K562 (cell line): ENCODE measurements around the gene EXO5. TPM values are rescaled to one million over a fixed set of nuclear protein-coding genes. Genes with fewer than 3 reads are reported as not detected.
"Not testable (repeated sequence)": the region's sequence is repeated elsewhere in the genome, so short reads cannot be mapped to it uniquely, and the experiment has no call there.

Experiments
- ATAC-seq: fragments of 200-7000 bp; cut with Tn5 transposase; 3 replicates; pipeline ENCODE4 v1.9.1; 2020; ENCODE audit warnings: moderate library complexity
- BruUV-seq: library from RNA; stranded (reverse); fragments of 400-500 nt; replicated peaks from 2 replicates; lab custom pipeline; 2021; lab: Mats Ljungman, UMichigan
- CTCF ChIA-PET: fragments of 300-600 bp; formaldehyde crosslinking; extraction: SDS; loops from one replicate; lab custom pipeline; 2021; ENCODE audit warnings: low intra/inter-chr PET ratio; lab: Yijun Ruan, JAX
- POLR2A ChIA-PET: fragments of 300-600, 350-650 bp; sonication (Branson Sonifier 250); formaldehyde crosslinking; extraction: SDS; loops from one replicate; lab custom pipeline; 2021; ENCODE audit warnings: antibody characterized with exemption, inconsistent platforms; lab: Yijun Ruan, JAX
- DNase-seq, 4 experiments: peaks; one replicate each; pipeline versions ENCODE4 v3.0.0 to v3.0.0-alpha.2; 2011 to 2018; ENCODE audit warnings: low spot score in 3 of 4, mixed read lengths in 3 of 4; ENCODE audit errors: extremely low read depth in 1 of 4
- FAIRE-seq: peaks from 2 replicates; lab custom pipeline; 2011; peaks lifted over from hg19 to GRCh38; lab: Jason Lieb, UNC
- H2AFZ ChIP-seq: 2 replicates; pipeline ENCODE4 v1.6.0; 2011; ENCODE audit warnings: low read depth, low read length, control low read depth, inconsistent platforms
- H3K27ac ChIP-seq: fragments of 200-600 bp; 3 replicates; pipeline ENCODE4 v1.8.0; 2011; ENCODE audit warnings: low read depth, mild to moderate bottlenecking, control low read depth, inconsistent platforms, low read length, moderate library complexity, mixed read lengths; ENCODE audit errors: extremely low read depth
- H3K27me3 ChIP-seq, 2 experiments: fragments of 300-600 bp in 1 of 2; 2 replicates in 1 of 2; 3 replicates in 1 of 2; pipeline versions ENCODE4 v1.6.0 to v1.8.0; 2011; ENCODE audit warnings: inconsistent platforms in 2 of 2, low read length in 2 of 2, mild to moderate bottlenecking in 1 of 2, mixed read lengths in 1 of 2, moderate library complexity in 1 of 2; ENCODE audit not compliant: control insufficient read depth in 2 of 2, insufficient read depth in 2 of 2
- H3K36me3 ChIP-seq: fragments of 300-600 bp; 3 replicates; pipeline ENCODE4 v1.8.0; 2011; ENCODE audit warnings: mild to moderate bottlenecking, low read length, inconsistent platforms; ENCODE audit not compliant: control insufficient read depth, insufficient read depth
- H3K4me1 ChIP-seq, 2 experiments: fragments of 200-600 bp in 1 of 2; replicated peaks in 1 of 2; 2 replicates in 1 of 2; 3 replicates in 1 of 2; pipeline versions ENCODE4 v1.5.1 to v1.8.0; 2011; ENCODE audit warnings: inconsistent platforms in 2 of 2, low read length in 2 of 2, mild to moderate bottlenecking in 1 of 2, mixed read lengths in 1 of 2, moderate library complexity in 1 of 2; ENCODE audit not compliant: control insufficient read depth in 2 of 2, insufficient read depth in 2 of 2
- H3K4me2 ChIP-seq: 2 replicates; pipeline ENCODE4 v1.6.1; 2011; ENCODE audit warnings: low read length, control low read depth, inconsistent platforms, mixed read lengths; ENCODE audit not compliant: insufficient read depth
- H3K4me3 ChIP-seq: fragments of 200-600 bp; sonication (generic), shearing (Covaris generic); 2 replicates; pipeline ENCODE4 v1.5.1; 2016; ENCODE audit warnings: control low read depth, inconsistent platforms
- H3K79me2 ChIP-seq: fragments of 200-600 bp; 3 replicates; pipeline ENCODE4 v1.8.0; 2011; ENCODE audit warnings: low read length, inconsistent platforms; ENCODE audit not compliant: control insufficient read depth, insufficient read depth
- H3K9ac ChIP-seq, 2 experiments: 2 replicates each; pipeline versions ENCODE4 v1.6.0 to v1.6.1; 2011; ENCODE audit warnings: low read depth in 2 of 2, low read length in 2 of 2, control low read depth in 1 of 2, inconsistent platforms in 1 of 2, mild to moderate bottlenecking in 1 of 2, mixed read lengths in 1 of 2; ENCODE audit not compliant: insufficient read depth in 1 of 2
- H3K9me1 ChIP-seq: one replicate; pipeline ENCODE4 v1.6.0; 2011; ENCODE audit warnings: inconsistent platforms, mild to moderate bottlenecking, low read length, moderate library complexity; ENCODE audit not compliant: control insufficient read depth, insufficient read depth
- H3K9me3 ChIP-seq: replicated peaks from 2 replicates; pipeline ENCODE4 v1.5.1; 2011; ENCODE audit warnings: low read depth, low read length, inconsistent platforms; ENCODE audit not compliant: control insufficient read depth, insufficient read depth
- H4K20me1 ChIP-seq: replicated peaks from 2 replicates; pipeline ENCODE4 v1.6.1; 2011; ENCODE audit warnings: low read length, inconsistent platforms, mixed read lengths; ENCODE audit not compliant: control insufficient read depth, insufficient read depth
- ATF7 ChIP-seq: fragments of 450-650 bp; IDR thresholded peaks from 2 replicates; pipeline ENCODE4 v1.7.1; 2014; ENCODE audit warnings: mild to moderate bottlenecking, moderate library complexity
- CEBPB ChIP-seq: fragments of 450-650 bp; IDR thresholded peaks from 2 replicates; pipeline ENCODE4 v1.6.1; 2016; ENCODE audit warnings: missing genetic modification characterization, missing compliant biosample characterization
- CTBP1 ChIP-seq: fragments of 450-650 bp; IDR thresholded peaks from 2 replicates; pipeline ENCODE4 v1.6.1; 2016; ENCODE audit warnings: borderline replicate concordance
- EP300 ChIP-seq: IDR thresholded peaks from 2 replicates; pipeline ENCODE4 v1.6.1; 2012; ENCODE audit warnings: low read length, improper control_type of control experiment
- ETV1 ChIP-seq: fragments of 450-650 bp; conservative IDR thresholded peaks from 2 replicates; pipeline ENCODE4 v1.6.1; 2016; ENCODE audit warnings: missing genetic modification characterization, control low read depth, low read depth, missing compliant biosample characterization
- MEIS2 ChIP-seq: fragments of 450-650 bp; IDR thresholded peaks from 2 replicates; pipeline ENCODE4 v1.6.1; 2014; ENCODE audit warnings: mild to moderate bottlenecking; ENCODE audit not compliant: partially characterized antibody
- NR2C1 ChIP-seq, 2 experiments: fragments of 450-650 bp; IDR thresholded peaks; 2 replicates each; pipeline ENCODE4 v1.6.1; 2017; ENCODE audit warnings: mild to moderate bottlenecking in 2 of 2, antibody characterized with exemption in 1 of 2, inconsistent platforms in 1 of 2, missing compliant biosample characterization in 1 of 2, missing genetic modification characterization in 1 of 2
- POLR2H ChIP-seq: IDR thresholded peaks from 2 replicates; pipeline ENCODE4 v1.6.1; 2016; ENCODE audit warnings: missing genetic modification characterization, low read depth, mild to moderate bottlenecking, control low read depth, missing compliant biosample characterization, moderate library complexity
- SETDB1 ChIP-seq: IDR thresholded peaks from one replicate; pipeline ENCODE4 v1.6.1; 2012; ENCODE audit warnings: low read length, control low read depth, inconsistent platforms
- SMARCA4 ChIP-seq: fragments of 450-650 bp; IDR thresholded peaks from 2 replicates; pipeline ENCODE4 v1.6.1; 2016
- TRIM24 ChIP-seq, 2 experiments: fragments of 450-650 bp; IDR thresholded peaks; 2 replicates each; pipeline ENCODE4 v1.6.1; 2016
- ZNF780A ChIP-seq: fragments of 250-450 bp; sonication (Bioruptor Pico); IDR thresholded peaks from 2 replicates; pipeline ENCODE4 v1.5.0; 2021; ENCODE audit warnings: mild to moderate bottlenecking
- WGBS: fragments of 100-300 bp; shearing (Covaris generic); methylation state at CpG from one replicate; pipeline ENCODE4 v1.1.6; 2016; ENCODE audit warnings: low coverage, mixed read lengths; ENCODE audit not compliant: insufficient coverage; ENCODE audit errors: missing lambda C conversion rate; 5-methylcytosine and 5-hydroxymethylcytosine counted together
- in situ Hi-C: fragments of 300-500 bp; cut with MboI; formaldehyde crosslinking; loops from 4 replicates; pipeline ENCODE4 v1.15.0; 2018; ENCODE audit warnings: inconsistent platforms, mixed read lengths
- intact Hi-C: fragments of 100-400 bp; cut with micrococcal nuclease; formaldehyde crosslinking; loops from 2 replicates; pipeline ENCODE4 v1.14.2; 2022
- polyA plus RNA-seq, 8 experiments: library from polyadenylated mRNA; depleted of rRNA in 4 of 8; stranded (reverse) in 5 of 8; unstranded in 3 of 8; fragments of >200 nt; fragmentation: Nextera tagmentation in 2 of 8; fragmentation: Illumina TruSeq in 1 of 8; extraction: Ambion mirVana in 2 of 8; extraction: Trizol in 1 of 8; gene quantifications; 2 replicates each; pipeline versions ENCODE4 v1.2.1 to v1.2.3, GENCODE V29; 2011 to 2014; ENCODE audit warnings: inconsistent platforms in 1 of 8, missing spikeins in 1 of 8
- total RNA-seq, 7 experiments: library from RNA; depleted of rRNA in 6 of 7; stranded (reverse); fragments of >200 nt in 6 of 7; fragmentation: Illumina TruSeq in 2 of 7; extraction: Trizol in 2 of 7; gene quantifications; 2 replicates each; pipeline versions ENCODE4 v1.2.1 to v1.2.3, GENCODE V29; 2011 to 2021; ENCODE audit warnings: low replicate concordance in 1 of 7
- TF ChIP-seq, protein P1 (sequence below), 2 experiments: IDR thresholded peaks in 1 of 2; conservative IDR thresholded peaks in 1 of 2; 2 replicates each; pipeline ENCODE4 v1.6.1; 2016; ENCODE audit warnings: low read depth in 2 of 2, mild to moderate bottlenecking in 1 of 2, missing compliant biosample characterization in 1 of 2, missing genetic modification characterization in 1 of 2, moderate library complexity in 1 of 2

The EXO5 gene
- total and polyA plus RNA-seq, 9 of the 15 experiments (the other 6 are each of a cell fraction or from before 2014, with no cell fraction given), result 1.1 to 4.3 (median 2.8) TPM

DNA sequence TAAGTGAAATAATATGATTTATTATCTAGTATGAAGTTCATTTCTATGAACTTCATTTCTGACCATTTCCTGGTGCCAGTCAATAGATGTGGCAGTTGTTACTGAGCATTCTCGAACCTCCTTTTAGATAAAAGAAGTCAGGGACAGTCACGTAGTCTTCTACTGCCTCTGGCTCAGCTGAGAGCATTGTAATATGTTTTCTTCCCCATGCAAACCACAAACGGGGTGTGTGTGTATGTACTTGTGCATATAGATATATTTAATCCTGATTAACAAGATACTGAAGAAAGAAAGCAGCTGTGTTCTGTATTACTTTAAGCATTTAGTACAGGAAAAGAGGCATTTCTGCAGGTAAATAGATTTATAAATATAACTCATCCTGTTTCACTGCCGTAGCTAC is 44.5 kb downstream of the EXO5 start:
- 25% methylated on average over 4 of the region's 4 CpGs for WGBS
- Histone ChIP-seq H3K4me2 (no peak overlapping the region), H2AFZ (peak overlapping the region; percentile 61), H3K79me2 (no peaks in the 10 kb centered on the region), H3K27ac (no peak overlapping the region), H4K20me1 (no peaks in the 10 kb centered on the region), H3K27me3 (no peaks in the 10 kb centered on the region), H3K9me1 (no peaks in the 10 kb centered on the region), H3K9me3 (no peaks in the 10 kb centered on the region), H3K36me3 (no peaks in the 10 kb centered on the region), H3K9ac (no peak overlapping the region), H3K4me3 (no peak overlapping the region), H3K4me1 (no peaks in the 10 kb centered on the region)
- BruUV-seq, result no TSS peak
- ATAC-seq, result no peak
- ChIA-PET POLR2A (no interaction called here), CTCF (no interaction called here)
- in situ Hi-C loops (no loop called here), intact Hi-C loops (no loop called here)
- FAIRE-seq, result no peak
- no peak for DNase-seq
- TF ChIP-seq ZNF780A (CRISPR knock-in tag) (no peak), SETDB1 (no peak)

- H3K27ac ChIP-seq; H3K36me3 ChIP-seq; H2AFZ ChIP-seq; POLR2A ChIA-PET; FAIRE-seq; CTCF ChIA-PET; H3K9me1 ChIP-seq; H3K4me2 ChIP-seq; H4K20me1 ChIP-seq; H3K9ac ChIP-seq; BruUV-seq; intact Hi-C loops; in situ Hi-C loops; H3K4me1 ChIP-seq; H3K79me2 ChIP-seq; H3K9me3 ChIP-seq; H3K27me3 ChIP-seq; H3K4me3 ChIP-seq; DNase-seq; TF ChIP-seq NR2C1 (IDR thresholded peaks at IDR 0.05): not testable (repeated sequence)
- ATAC-seq, result 0 out of 3 replicates have a peak, but pooled peaks have one; percentile 34
- 8% methylated on average over 7 of the region's 7 CpGs for WGBS
- TF ChIP-seq EP300 (peak; percentile 58), ETV1 (tag) (peak; percentile 47), POLR2H (tag) (peak; percentile 83), MEIS2 (peak; percentile 95), CEBPB (tag) (peak; percentile 55; the same call in 1 of the 2 replicates), TRIM24 (IDR thresholded peaks at IDR 0.05) (peak; percentile 39 to 85; a peak in 3 of 4 replicates), NR2C1 (tag; IDR thresholded peaks at IDR 0.05) (peak; percentile 38; the same call in 1 of the 2 replicates), ATF7 (peak; percentile 58; the same call in 1 of the 2 replicates), CTBP1 (peak; percentile 62; the same call in 1 of the 2 replicates), SMARCA4 (peak; percentile 23; the same call in 1 of the 2 replicates)
- TF ChIP-seq, protein P1, sequence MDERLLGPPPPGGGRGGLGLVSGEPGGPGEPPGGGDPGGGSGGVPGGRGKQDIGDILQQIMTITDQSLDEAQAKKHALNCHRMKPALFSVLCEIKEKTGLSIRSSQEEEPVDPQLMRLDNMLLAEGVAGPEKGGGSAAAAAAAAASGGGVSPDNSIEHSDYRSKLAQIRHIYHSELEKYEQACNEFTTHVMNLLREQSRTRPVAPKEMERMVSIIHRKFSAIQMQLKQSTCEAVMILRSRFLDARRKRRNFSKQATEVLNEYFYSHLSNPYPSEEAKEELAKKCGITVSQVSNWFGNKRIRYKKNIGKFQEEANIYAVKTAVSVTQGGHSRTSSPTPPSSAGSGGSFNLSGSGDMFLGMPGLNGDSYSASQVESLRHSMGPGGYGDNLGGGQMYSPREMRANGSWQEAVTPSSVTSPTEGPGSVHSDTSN (CRISPR knock-in tag; IDR thresholded peaks at IDR 0.05; ENCODE audit: low read depth), result 0 out of 2 replicates have a peak, but pooled peaks have one; percentile 4
- TF ChIP-seq, protein P1 (tag; conservative IDR thresholded peaks at IDR 0.05; ENCODE audit: low read depth), result peak; percentile 52; the same call in 1 of the 2 replicates
These were observed 46.2 kb downstream of the EXO5 start for GRCh38 chr1:40554807-40555206.
